Activated T-cell treated with anti-CD3 and anti-CD28 coated beads, Interleukin-2, amount 50 U/mL, for 72 hours (primary cell): ENCODE data around the gene ENAH. TPM values are rescaled to one million over a fixed set of nuclear protein-coding genes. Genes with fewer than 3 reads are reported as not detected.
A peak's percentile ranks its signal among the peaks of the same experiment; 100 is the strongest.
"Not testable (repeated sequence)": the region's sequence is repeated elsewhere in the genome, so short reads cannot be mapped to it uniquely, and the experiment has no call there.

Source experiments
- ATAC-seq, 2 donors: fragments of 150-1000 bp; cut with Tn5 transposase; replicated peaks in 1 of 2; 2 replicates each; pipeline ENCODE4 v1.10.0; 2021; ENCODE audit warnings: moderate library complexity in 2 of 2, mild to moderate bottlenecking in 1 of 2
- DNase-seq, 2 donors: peaks; one replicate each; pipeline ENCODE4 v3.0.0; 2021 to 2022; ENCODE audit warnings: mixed read lengths in 1 of 2
- H3K27ac Mint-ChIP-seq: one replicate; pipeline ENCODE4 v1.8.0; 2022; ENCODE audit warnings: mild to moderate bottlenecking, moderate library complexity, mixed read lengths
- H3K27me3 Mint-ChIP-seq: one replicate; pipeline ENCODE4 v1.8.0; 2022; ENCODE audit warnings: low read depth, mixed read lengths
- H3K36me3 Mint-ChIP-seq, 2 donors: one replicate each; pipeline ENCODE4 v1.8.0; 2022; ENCODE audit warnings: mixed read lengths in 2 of 2, mild to moderate bottlenecking in 1 of 2; ENCODE audit not compliant: insufficient read depth in 2 of 2
- H3K4me1 Mint-ChIP-seq: one replicate; pipeline ENCODE4 v1.8.0; 2022; ENCODE audit warnings: low read depth, mixed read lengths
- H3K4me3 Mint-ChIP-seq, 2 donors: one replicate each; pipeline ENCODE4 v1.8.0; 2022; ENCODE audit warnings: mild to moderate bottlenecking in 2 of 2, mixed read lengths in 2 of 2, moderate library complexity in 2 of 2
- H3K9me3 Mint-ChIP-seq, 2 donors: one replicate each; pipeline ENCODE4 v1.8.0; 2022; ENCODE audit warnings: mixed read lengths in 2 of 2
- total RNA-seq, 2 donors: library from RNA; stranded (reverse); gene quantifications; one replicate each; pipeline ENCODE4 v1.2.3, GENCODE V29; 2022

The ENAH gene
- total RNA-seq: under 1 TPM; 0.12 to 0.43 TPM

DNA sequence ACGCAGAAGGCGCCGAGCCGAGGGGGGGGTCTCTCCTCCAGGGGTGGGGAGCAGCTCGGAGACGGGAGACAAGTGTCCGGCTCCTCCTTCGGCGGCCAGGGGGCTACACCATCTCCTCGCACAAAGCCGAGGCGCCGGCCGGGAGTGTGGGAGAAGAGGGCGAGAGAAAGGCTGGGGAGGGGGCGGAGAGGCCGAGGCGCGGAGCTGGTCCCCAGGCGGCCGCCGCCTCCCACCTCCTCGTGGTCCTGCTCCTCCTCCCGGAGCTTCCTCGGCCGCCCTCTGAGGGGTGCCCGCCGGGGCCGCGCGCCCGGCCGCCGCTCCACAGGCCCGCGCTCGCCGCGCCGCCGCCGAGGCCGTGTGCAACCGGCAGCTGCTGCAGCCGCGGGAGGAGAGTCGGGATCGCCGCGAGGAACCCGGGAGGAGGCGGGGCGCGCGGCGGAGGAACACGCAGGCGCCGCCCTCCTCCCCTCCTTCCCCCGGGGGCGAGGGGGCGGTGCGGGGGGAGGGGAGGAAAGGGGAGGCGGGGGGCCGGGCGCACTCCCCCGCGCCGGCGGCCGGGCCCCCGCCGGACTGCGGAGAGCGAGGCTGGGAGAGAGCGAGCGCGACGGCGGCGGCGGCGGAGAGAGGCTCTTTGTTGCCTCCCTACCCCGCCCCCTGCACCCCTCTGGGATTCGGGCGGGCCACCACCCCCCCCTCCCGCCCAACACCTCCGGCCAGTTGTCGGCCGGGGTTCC lies at the start of gene ENAH:
TSS of gene ENAH (minus strand) at position 395 of the 734 bp plus-strand sequence. CDS start 433 bp downstream, outside the sequence.
- Mint-ChIP-seq H3K9me3 (no peaks in the 10 kb centered on the region), H3K4me3 (peak within 1 kb of the TSS; percentile 95 to 96), H3K4me1 (peaks cover 15% of the 10 kb centered on the region), H3K27me3 (peaks cover 54% of the 10 kb centered on the region), H3K27ac (peak within 1 kb of the TSS; percentile 53), H3K36me3 (peaks cover 2 to 5% of the 10 kb centered on the region in 2 donors)
- DNase-seq: peak; percentile 45 to 56
- peak; percentile 77 to 78 for ATAC-seq

DNA sequence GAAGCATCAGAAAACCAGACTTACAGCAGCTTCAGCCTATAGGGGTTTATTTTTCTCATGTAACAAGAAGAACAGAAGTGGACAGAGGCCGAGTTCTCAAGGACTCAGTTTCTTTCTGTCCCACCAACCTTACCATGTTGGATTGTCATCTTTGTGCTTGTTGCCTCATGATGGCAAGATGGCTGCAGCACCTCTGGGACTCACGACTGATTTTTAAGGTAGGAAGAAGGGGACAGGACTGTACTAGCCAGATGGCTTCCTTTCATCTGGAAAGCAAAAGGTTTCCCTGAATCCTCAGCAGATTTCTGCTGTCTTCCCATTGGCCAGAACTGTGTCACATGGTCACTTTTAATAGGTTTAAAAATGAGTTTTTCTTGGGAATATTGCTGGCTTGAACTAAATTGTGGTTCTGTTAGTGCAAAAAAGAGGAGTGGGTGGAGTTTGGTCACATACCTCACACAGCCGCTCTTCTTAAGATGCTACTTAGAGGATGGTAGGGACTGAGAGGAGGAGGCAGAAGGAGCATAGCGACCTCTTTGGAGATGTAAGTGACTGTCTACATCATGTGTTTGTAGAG lies 48.1 kb upstream of the ENAH start:
- H3K4me3 Mint-ChIP-seq: no peak overlapping the region
- no peaks in the 10 kb centered on the region for H3K9me3 Mint-ChIP-seq
- H3K4me1 Mint-ChIP-seq: no peaks in the 10 kb centered on the region
- ATAC-seq (no peak), DNase-seq (no peak)
- no peaks in the 10 kb centered on the region for H3K36me3 Mint-ChIP-seq
- no peaks in the 10 kb centered on the region for H3K27me3 Mint-ChIP-seq
- no peak overlapping the region for H3K27ac Mint-ChIP-seq

DNA sequence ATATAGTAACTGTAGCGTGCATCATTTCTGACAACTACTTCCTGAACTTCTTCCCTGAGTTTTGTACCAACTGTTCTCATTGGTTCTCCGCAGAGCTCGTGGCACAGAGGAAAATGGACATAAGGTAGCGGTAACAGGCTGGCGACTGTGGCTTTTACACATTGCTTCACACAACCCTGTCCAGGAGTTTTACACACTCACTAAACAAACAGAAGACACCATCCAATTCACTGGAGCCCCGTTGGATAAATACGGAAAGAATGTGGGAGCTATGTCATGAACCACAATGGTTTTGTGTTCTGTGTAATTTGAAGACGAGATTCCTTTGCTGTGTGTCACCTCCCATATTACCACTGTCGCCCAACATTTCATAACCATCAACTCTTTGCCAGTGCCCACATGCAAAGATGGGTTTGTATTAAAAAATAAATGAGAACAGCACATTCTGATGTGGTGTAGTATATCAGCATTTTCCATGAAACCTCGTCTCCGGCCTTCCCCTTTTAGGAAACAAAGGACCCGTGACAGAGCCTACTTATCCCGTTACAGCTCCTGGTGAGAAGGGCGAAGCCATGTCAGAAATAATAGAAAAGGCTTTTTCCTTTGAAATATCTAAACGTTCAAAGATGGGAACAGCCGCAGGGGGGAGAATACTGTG lies 47.4 kb upstream of the ENAH start:
- no peak for DNase-seq
- no peak overlapping the region for H3K4me3 Mint-ChIP-seq
- H3K36me3 Mint-ChIP-seq: no peaks in the 10 kb centered on the region
- no peaks in the 10 kb centered on the region for H3K9me3 Mint-ChIP-seq
- H3K4me1 Mint-ChIP-seq: no peaks in the 10 kb centered on the region
- no peak overlapping the region for H3K27ac Mint-ChIP-seq
- no peaks in the 10 kb centered on the region for H3K27me3 Mint-ChIP-seq
- no peak for ATAC-seq

DNA sequence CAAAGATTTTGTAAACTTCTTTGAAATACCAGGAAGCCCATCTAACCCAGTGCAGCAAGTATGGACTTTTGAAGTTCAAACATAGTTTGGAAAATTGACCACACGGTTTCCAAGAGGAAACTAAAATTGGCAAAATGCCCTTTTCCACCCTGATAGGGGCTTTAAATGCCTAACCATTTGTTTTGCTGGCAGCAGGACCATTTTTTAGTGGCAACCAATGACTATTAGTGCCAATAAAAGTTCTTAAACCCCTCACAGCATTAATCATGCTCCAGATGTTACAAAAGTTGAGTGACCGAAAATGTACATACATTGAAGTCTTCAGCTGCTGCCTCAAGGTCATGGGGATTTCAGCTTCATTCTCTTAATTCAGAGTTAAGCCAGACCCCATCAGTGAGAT lies 46.4 kb upstream of the ENAH start:
- Mint-ChIP-seq H3K9me3 (no peaks in the 10 kb centered on the region), H3K4me1 (no peaks in the 10 kb centered on the region), H3K36me3 (peaks cover 0 to 1% of the 10 kb centered on the region in 2 donors), H3K27ac (no peak overlapping the region), H3K27me3 (no peaks in the 10 kb centered on the region), H3K4me3 (no peak overlapping the region)
- ATAC-seq: no peak
- no peak for DNase-seq

DNA sequence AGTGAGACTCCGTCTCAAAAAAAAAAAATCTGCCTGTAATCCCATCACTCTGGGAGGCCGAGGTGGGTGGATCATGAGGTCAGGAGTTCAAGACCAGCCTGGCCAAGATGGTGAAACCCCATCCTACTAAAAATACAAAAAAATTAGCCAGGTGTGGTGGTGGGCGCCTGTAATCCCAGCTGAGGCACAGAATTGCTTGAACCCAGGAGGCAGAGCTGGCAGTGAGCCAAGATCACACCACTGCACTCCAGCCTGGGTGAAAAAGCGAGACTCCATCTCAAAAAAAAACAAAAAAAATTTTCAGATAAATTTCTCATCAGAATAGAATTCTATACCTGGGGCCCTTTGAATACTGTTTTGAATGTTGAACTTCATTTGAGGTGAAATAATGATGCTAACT lies 45.3 kb upstream of the ENAH start:
- not testable (repeated sequence) for DNase-seq, H3K9me3 Mint-ChIP-seq, H3K27me3 Mint-ChIP-seq, H3K4me3 Mint-ChIP-seq, H3K4me1 Mint-ChIP-seq, ATAC-seq, H3K36me3 Mint-ChIP-seq, H3K27ac Mint-ChIP-seq

DNA sequence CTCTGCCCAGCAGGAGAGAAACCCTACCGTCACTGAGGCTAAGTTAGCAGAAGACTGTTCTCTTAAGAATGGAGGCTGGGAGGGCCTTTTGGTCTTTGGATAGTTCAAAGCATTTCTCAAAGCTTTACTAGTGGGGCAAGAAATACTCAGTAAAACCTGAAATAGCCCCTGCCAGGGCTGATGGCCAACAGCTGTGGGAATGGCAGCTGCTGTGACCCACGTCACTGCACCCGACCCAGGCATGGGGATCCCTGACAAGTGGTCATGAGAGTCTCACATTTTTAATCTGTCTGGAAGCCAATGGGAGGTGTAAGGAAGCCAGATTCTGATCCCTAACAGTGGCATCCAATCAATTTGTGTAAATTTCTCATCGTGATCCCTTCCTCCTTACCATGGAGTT lies 44.5 kb upstream of the ENAH start:
- ATAC-seq (no peak), DNase-seq (no peak)
- H3K36me3 Mint-ChIP-seq: peaks cover 0 to 1% of the 10 kb centered on the region in 2 donors
- no peaks in the 10 kb centered on the region for H3K27me3 Mint-ChIP-seq
- no peaks in the 10 kb centered on the region for H3K9me3 Mint-ChIP-seq
- H3K4me3 Mint-ChIP-seq: no peak overlapping the region
- no peak overlapping the region for H3K27ac Mint-ChIP-seq
- no peaks in the 10 kb centered on the region for H3K4me1 Mint-ChIP-seq

DNA sequence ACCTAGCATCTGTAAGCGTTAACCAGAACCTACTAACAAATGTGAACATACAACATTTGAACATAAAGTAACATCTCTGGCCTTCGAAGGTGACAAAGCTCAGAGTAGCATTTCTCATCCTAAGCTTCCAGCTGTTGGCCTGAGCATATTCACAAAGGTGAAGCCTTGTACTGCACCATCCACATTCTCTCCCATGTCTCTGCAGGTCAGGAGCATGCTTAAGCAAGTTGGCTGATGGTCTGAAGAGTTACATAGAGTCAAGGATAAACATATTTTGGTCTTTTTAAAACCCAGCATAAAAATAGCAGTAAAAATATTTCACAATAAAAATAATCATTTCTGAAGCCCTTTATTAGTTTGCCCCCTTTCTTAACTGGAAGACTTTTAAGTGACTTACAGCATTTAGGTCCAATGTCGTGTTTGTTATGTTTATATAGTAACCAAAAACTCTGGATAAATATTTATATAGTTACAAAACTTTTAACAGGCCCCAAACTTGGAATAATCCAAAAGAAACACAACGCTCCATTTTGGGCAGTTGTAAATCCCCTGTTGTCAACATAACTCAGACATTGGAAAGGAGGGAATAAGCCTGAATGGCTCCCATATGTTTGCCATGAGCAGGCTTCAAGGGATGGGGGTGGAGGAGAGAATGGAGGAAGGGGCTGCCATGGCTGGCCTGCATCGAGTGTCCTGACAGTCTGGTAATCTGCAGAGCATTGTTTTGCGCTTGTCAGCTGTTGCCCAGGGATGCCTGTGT lies 42.8 kb upstream of the ENAH start:
- no peaks in the 10 kb centered on the region for H3K4me1 Mint-ChIP-seq
- no peak overlapping the region for H3K4me3 Mint-ChIP-seq
- H3K36me3 Mint-ChIP-seq: peaks cover 0 to 1% of the 10 kb centered on the region in 2 donors
- H3K27ac Mint-ChIP-seq: no peak overlapping the region
- no peaks in the 10 kb centered on the region for H3K9me3 Mint-ChIP-seq
- no peaks in the 10 kb centered on the region for H3K27me3 Mint-ChIP-seq
- DNase-seq: no peak
- no peak for ATAC-seq

DNA sequence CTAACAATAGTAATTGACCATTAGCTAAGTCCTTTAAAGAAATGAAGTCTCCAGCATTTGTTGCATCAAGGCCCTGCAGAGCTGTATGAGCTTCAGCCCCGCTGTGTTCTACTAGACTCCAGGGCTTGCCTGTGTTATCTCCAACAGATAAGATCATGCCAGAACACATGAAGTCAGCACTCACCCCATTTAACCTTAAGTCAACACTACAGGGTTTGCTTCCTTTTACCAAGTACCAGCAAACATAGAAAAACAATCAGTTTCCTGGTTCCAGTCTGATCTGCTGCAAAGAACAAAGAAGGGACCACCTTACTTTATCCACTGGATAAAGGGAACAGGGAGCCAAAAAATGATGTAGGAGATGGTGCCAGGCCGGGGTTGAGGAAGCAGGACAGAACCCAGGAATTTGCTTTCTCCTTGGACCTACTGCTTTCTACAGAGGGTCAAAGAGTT lies 41.3 kb upstream of the ENAH start:
- Mint-ChIP-seq H3K27ac (no peak overlapping the region), H3K9me3 (no peaks in the 10 kb centered on the region), H3K27me3 (no peaks in the 10 kb centered on the region), H3K4me3 (no peak overlapping the region), H3K4me1 (no peaks in the 10 kb centered on the region), H3K36me3 (peaks cover 0 to 1% of the 10 kb centered on the region in 2 donors)
- DNase-seq (no peak), ATAC-seq (no peak)

DNA sequence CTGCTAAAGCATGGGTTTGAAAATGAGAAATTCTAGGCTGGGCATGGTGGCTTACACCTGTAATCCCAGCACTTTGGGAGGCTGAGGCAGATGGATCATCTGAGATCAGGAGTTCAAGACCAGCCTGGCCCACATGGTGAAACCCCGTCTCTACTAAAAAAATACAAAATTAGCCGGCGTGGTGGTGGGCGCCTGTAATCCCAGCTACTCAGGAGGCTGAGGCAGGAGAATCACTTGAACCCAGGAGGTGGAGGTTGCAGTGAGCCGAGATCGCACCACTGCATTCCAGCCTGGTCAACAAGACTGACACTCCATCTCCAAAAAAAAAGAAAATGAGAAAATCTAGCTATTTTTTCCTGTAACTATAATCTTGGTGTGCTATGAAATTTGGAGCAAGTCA lies 40.8 kb upstream of the ENAH start:
- not testable (repeated sequence) for H3K9me3 Mint-ChIP-seq, H3K27me3 Mint-ChIP-seq, H3K4me3 Mint-ChIP-seq, ATAC-seq, H3K4me1 Mint-ChIP-seq, DNase-seq, H3K27ac Mint-ChIP-seq, H3K36me3 Mint-ChIP-seq

DNA sequence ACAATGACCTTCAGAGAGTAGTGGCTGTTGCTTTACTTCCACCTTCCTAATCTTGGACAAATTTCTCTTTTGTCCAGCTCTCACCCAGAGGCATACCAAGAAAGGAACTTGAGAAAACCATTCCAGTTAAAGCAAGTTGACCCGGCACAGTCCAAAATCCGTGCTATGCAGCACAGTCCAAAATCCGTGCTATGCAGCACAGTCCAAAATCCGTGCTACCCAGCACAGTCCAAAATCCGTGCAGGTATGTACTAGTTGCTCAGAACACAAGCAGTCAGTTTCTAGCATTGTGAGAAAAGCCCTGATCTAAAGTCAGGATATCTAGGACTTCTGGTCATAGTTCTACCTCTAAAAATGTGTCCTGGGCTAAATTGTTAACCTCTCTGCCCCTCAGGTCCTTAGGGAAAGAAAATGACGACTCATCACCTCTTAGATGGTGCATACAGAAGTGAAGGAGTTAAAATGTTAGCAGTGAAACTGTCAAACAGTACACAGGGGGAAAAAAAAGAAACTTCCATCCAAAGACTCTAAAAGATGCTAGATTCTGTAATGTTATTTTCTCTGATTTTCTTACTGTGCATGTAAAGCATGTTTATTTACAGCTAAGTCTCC lies 40.3 kb upstream of the ENAH start:
- peaks cover 0 to 1% of the 10 kb centered on the region in 2 donors for H3K36me3 Mint-ChIP-seq
- no peaks in the 10 kb centered on the region for H3K27me3 Mint-ChIP-seq
- ATAC-seq (no peak), DNase-seq (no peak)
- no peak overlapping the region for H3K4me3 Mint-ChIP-seq
- H3K4me1 Mint-ChIP-seq: no peaks in the 10 kb centered on the region
- no peaks in the 10 kb centered on the region for H3K9me3 Mint-ChIP-seq
- H3K27ac Mint-ChIP-seq: no peak overlapping the region

DNA sequence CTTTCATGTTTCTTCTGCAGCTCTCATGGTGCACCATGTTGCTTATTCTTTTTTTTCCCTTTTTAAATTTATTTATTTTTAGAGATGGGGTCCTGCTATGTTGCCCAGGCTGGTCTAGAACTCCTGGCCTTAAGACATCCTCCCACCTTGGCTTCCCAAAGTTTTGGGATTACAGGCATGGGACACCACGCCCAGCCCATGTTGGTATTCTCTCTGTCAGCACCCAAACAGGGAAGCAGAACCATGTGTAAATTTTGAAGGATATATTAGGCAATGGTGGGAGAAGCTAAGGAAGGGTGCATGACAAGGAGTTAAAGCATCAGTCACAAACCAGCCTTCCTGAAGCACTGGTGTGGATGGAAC lies 39.6 kb upstream of the ENAH start:
- Mint-ChIP-seq H3K9me3 (no peaks in the 10 kb centered on the region), H3K27ac (no peak overlapping the region), H3K36me3 (peaks cover 0 to 1% of the 10 kb centered on the region in 2 donors), H3K4me1 (no peaks in the 10 kb centered on the region), H3K4me3 (no peak overlapping the region), H3K27me3 (no peaks in the 10 kb centered on the region)
- DNase-seq (no peak), ATAC-seq (no peak)

DNA sequence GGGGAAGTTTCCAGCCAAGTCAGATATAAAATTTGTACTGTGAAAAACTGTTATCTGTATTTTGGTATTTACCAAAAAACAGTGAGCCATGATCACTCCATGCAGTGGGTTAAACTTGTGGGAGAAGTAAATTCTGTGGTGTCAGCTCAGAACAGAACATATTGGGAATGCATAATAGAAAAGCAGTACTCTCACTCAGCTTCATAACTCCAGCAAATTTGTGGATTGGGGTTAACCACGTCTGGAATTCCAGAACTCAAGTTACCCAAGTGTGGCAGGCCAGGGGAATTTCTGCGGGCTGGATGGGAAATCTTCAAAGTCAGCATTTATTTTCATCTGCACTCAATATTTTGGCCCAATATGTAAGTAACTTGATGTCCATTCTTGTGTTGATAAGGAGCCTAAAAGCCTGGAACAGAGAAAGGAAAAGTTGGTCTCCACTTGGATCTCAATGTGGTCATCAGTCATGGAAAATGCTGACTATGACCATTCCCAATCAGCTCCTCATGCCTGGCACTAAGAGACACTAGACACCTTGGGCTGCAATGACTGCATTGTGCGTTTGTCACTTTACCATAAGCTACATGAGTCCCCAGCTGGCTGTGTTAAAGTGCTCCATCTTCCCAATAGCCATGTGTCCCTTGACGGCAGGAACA lies 39.1 kb upstream of the ENAH start:
- Mint-ChIP-seq H3K4me3 (no peak overlapping the region), H3K27ac (no peak overlapping the region), H3K4me1 (no peaks in the 10 kb centered on the region), H3K27me3 (no peaks in the 10 kb centered on the region), H3K36me3 (peaks cover 0 to 1% of the 10 kb centered on the region in 2 donors), H3K9me3 (no peaks in the 10 kb centered on the region)
- ATAC-seq (no peak), DNase-seq (no peak)
